Tibial nerve (tissue), 4 donors: ENCODE measurements around the gene MOGAT1.

Experiments
- CTCF ChIP-seq, 5 experiments: fragments of 200-600 bp in 3 of 5; fragments of 450-650 bp in 2 of 5; sonication (generic) in 3 of 5; IDR thresholded peaks; one replicate each; pipeline ENCODE4 v1.5.1; 2016 to 2019; ENCODE audit warnings: antibody characterized with exemption in 5 of 5, mild to moderate bottlenecking in 3 of 5, moderate library complexity in 2 of 5
- EP300 ChIP-seq, 2 donors: sonication (generic); formaldehyde crosslinking; IDR thresholded peaks; one replicate each; pipeline ENCODE4 v1.6.1; 2017; ENCODE audit warnings: antibody characterized with exemption in 2 of 2, mild to moderate bottlenecking in 1 of 2
- POLR2A ChIP-seq, 2 donors: fragments of 450-650 bp; IDR thresholded peaks; one replicate each; pipeline ENCODE4 v1.6.1; 2017; ENCODE audit warnings: antibody characterized with exemption in 2 of 2, mild to moderate bottlenecking in 2 of 2, moderate library complexity in 2 of 2

- no peak for TF ChIP-seq CTCF (IDR thresholded peaks at IDR 0.05)
- TF ChIP-seq POLR2A (IDR thresholded peaks at IDR 0.05), result no peak
- no peak for TF ChIP-seq EP300 (IDR thresholded peaks at IDR 0.05)
These were observed 67.4 kb downstream of the MOGAT1 start for GRCh38 chr2:222738809-222739208.
